Right renal pelvis (tissue), 4 donors: ENCODE results near the gene RPTOR. TPM values are rescaled to one million over a fixed set of nuclear protein-coding genes. Genes with fewer than 3 reads are reported as not detected.
"Not testable (repeated sequence)": the region's sequence is repeated elsewhere in the genome, so short reads cannot be mapped to it uniquely, and the experiment has no call there.

Experiments used
- DNase-seq, 4 donors: peaks; one replicate each; pipeline ENCODE4 v3.0.0-alpha.2; 2013; ENCODE audit warnings: low read depth in 4 of 4, low spot score in 3 of 4, missing footprints in 1 of 4
- polyA plus RNA-seq, 4 donors: library from polyadenylated mRNA; unstranded; fragments of 120-200 nt; gene quantifications; one replicate each; pipeline ENCODE4 v1.2.1, GENCODE V29; 2013; ENCODE audit not compliant: insufficient read length in 4 of 4

RPTOR gene, protein sequence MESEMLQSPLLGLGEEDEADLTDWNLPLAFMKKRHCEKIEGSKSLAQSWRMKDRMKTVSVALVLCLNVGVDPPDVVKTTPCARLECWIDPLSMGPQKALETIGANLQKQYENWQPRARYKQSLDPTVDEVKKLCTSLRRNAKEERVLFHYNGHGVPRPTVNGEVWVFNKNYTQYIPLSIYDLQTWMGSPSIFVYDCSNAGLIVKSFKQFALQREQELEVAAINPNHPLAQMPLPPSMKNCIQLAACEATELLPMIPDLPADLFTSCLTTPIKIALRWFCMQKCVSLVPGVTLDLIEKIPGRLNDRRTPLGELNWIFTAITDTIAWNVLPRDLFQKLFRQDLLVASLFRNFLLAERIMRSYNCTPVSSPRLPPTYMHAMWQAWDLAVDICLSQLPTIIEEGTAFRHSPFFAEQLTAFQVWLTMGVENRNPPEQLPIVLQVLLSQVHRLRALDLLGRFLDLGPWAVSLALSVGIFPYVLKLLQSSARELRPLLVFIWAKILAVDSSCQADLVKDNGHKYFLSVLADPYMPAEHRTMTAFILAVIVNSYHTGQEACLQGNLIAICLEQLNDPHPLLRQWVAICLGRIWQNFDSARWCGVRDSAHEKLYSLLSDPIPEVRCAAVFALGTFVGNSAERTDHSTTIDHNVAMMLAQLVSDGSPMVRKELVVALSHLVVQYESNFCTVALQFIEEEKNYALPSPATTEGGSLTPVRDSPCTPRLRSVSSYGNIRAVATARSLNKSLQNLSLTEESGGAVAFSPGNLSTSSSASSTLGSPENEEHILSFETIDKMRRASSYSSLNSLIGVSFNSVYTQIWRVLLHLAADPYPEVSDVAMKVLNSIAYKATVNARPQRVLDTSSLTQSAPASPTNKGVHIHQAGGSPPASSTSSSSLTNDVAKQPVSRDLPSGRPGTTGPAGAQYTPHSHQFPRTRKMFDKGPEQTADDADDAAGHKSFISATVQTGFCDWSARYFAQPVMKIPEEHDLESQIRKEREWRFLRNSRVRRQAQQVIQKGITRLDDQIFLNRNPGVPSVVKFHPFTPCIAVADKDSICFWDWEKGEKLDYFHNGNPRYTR (N-terminal part only)
- 10 to 100 TPM; 17.1 to 21.9 (median 19.5) TPM for polyA plus RNA-seq

- DNase-seq, result peak; percentile 83 to 87 (median 85)
Observed at GRCh38 chr17:80544655-80545498, at the start of gene RPTOR. Gene RPTOR, plus strand, starts transcription at chr17:80544838. Its CDS starts 792 bp downstream, at chr17:80545630.

DNA sequence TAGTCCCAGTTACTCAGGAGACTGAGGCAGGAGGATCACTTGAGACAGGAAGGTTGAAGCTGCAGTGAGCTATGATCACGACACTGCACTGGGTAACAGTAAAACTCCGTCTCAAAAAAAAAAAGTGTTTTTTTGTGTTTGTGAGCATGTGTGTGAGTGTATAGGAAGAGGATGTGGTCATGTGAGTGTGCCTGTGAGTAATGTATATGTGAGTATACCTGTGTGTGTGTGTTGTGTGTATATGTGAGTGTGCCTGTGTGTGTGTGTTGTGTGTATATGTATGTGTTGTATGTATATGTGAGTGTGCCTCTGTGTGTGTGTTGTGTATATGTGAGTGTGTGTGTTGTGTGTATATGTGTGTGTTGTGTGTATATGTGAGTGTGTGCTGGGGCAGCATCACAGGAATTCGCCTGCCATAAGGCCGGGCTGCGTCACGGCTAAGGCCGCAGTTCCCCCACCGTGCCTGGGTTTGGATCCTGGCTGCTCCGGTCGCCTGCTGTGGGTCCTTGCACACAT, 46.9 kb upstream of the RPTOR start:
- DNase-seq, result no peak

- peak in 1 of 4 donors; percentile 65 for DNase-seq
Observed at GRCh38 chr17:80498242-80498919, 46.3 kb upstream of the RPTOR start.

- no peak for DNase-seq
Observed at GRCh38 chr17:80498920-80499410, 45.7 kb upstream of the RPTOR start.

GRCh38 chr17:80499560-80499959, 45.1 kb upstream of the RPTOR start:
- DNase-seq, result no peak

GRCh38 chr17:80499961-80500665, 44.5 kb upstream of the RPTOR start:
- DNase-seq, result no peak

DNA sequence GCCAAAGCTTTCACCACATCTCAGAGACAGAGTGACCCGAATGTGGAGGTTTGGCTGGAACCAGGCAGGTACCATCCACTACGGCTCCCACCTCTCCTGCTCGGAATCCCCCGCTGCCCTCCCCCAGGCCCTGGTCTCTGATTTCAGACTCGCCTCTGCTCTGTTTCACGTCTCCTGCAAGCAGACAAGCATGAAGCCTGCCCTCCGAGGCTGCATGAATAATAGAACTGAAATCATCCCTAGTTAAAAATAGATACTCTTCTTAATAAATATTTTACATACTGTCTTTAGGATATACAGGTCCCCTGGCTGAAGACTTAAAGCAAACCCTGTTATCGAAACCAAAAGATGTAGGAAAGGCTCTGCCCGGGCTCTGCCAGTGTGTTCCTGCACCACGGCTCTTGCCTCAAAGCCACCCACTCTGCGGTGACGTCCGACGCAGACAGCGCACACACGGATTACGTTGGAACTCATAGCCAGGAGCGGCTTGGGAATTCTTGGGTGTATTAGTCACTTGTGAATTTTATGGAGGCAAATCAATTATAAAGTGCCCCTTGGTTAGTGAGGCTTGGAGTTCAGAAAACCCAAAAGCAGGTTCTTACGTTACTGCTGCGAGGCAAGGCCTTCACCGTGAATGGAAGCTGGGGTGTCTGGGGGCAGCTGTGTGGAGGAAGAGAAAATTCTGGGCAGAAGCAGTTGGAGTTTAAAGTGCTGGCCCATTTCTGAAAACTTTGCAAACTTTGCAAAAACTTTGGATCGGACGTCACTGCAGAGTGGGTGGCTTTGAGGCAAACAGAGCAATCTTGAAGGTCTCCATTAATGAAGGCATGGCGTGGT, 42.7 kb upstream of the RPTOR start:
- no peak for DNase-seq

DNA sequence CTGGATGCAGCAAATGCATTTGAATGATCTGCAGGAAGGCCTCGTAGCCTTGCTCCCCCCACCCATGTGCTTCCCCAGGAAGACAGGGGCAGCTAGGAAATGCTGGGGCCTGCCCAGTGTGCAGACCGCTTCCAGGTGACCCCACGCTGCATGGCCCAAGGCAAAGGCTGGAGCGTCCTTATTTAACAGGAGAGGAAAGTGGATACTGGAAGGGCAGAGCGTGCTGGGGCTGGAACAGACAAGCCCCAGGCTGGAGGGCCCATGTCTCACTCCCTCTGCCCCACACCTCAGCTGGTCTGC, 42.1 kb upstream of the RPTOR start:
- no peak for DNase-seq

GRCh38 chr17:80503031-80503430, 41.6 kb upstream of the RPTOR start:
- no peak for DNase-seq

GRCh38 chr17:80503921-80504320, 40.7 kb upstream of the RPTOR start:
- DNase-seq, result no peak

DNA sequence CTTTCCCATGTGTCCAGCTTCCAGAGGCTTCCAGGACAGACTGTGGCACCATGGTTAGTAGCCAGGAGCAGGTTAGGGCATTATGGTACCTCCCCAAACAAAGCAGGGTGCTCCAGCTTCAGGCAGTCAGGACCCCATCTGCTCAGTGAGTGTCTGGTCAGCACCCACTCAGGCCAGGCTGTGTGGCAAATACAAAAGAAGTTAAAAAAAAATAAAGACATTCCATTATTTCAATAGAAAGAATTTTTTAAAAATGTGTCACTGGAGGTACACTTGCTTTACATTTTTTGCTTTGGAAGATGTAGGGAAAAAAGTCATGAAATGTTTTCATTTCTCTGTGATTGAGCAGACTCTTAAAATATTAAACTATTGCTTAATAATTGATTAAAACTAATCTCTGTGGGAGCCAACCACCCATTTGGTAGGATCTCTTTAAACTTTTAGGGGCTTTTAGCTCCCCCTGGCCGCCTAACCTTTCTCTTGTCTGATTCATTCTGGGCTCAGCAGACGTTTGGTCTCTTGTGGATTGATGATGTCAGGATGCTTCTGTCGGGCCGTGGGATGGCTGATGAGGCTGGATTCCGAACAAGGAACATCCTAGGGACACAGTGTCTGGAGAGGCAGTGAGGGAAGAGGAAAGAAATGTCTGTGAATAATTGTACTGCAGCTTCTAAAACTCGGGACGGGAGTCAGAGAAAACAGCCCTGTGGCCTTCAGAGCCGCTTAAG, 39.8 kb upstream of the RPTOR start:
- DNase-seq, result no peak

GRCh38 chr17:80507177-80507576, 37.5 kb upstream of the RPTOR start:
- not testable (repeated sequence) for DNase-seq

GRCh38 chr17:80507965-80508364, 36.7 kb upstream of the RPTOR start:
- no peak for DNase-seq

DNA sequence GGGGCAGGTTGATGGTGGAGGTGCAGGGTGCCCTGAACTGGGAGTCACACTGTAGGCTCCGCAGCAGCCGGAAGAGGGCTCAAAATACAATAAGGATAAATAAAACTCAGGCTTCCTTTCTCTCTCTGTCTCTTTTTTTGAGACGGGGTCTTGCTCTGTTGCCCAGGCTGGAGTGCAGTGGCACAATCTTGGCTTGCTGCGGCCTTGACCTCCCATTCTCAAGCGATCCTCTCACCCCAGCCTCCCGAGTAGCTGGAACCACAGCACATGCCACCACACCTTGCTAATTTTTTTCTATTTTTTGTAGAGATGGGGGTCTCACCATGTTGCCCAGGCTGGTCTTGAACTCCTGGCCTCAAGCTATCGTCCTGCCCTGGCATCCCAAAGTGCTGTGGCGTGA, 35.3 kb upstream of the RPTOR start:
- DNase-seq, result no peak

DNA sequence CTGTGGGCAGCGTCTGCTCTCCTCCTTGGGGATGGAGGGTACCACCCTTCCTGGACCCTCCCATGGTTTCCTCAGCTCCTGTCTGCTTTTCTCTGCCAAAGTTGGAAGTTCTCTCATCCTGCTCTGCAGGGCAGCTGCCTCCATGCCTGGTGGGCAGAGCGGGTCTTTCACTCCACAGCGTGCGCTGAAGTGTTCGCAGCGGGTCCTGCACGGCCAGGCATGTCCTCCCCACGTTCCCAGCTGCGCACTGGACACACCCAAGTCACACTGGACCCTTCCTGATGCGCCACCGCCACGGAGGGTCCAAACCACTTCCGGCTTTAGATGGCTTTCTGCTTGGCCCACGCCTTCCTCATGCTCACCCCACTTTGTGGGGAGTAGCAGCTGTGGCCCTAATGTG, 34.5 kb upstream of the RPTOR start:
- DNase-seq, result no peak

- DNase-seq, result no peak
Observed at GRCh38 chr17:80510772-80511171, 33.9 kb upstream of the RPTOR start.
